ENCODE data around the gene CLDN6. TPM values are rescaled to one million over a fixed set of nuclear protein-coding genes. Genes with fewer than 3 reads are reported as not detected.
"Not testable (repeated sequence)": the region's sequence is repeated elsewhere in the genome, so short reads cannot be mapped to it uniquely, and the experiment has no call there.

Gene CLDN6
- total RNA-seq, 1 donor from 2014 or later: not detected

DNA sequence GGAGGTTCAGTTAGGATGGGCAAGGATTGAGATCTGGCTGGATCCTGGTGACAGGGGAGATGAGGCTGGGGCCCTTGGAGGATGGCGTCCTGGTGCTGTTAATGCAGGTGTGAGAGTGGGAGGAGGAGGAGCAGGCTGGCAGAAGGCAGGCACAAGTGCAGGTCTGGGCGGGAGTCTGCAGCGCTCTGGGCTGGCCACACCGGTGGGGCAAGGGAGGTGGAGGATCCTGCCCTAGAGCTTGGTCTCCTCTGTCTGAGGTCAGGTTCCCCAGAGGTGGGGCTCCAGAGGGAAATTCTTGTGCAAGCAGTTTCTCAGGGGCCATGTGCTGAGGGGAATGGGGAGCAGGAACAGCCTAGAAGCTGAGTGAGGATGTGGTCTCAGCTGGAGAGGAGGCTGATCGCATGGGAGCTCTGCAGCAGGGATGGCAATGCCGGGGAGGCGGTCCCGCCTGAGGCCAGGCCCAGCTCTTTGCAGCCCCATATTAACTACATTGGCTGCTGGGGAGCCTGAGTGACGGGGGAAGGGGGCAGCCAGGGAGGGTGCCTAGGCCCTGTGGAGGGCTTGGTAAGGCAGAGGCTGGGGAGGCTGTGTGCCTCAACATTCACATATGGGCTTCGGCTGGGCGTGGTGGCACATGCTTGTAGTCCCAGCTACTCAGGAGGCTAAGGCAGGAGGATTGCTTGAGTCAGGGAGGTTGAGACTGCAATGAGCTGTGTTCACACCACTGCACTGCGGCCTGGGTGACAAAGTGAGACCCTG lies 34.8 kb upstream of the CLDN6 start:
- DNase-seq (ENCODE audit: low spot score): not testable (repeated sequence)

DNA sequence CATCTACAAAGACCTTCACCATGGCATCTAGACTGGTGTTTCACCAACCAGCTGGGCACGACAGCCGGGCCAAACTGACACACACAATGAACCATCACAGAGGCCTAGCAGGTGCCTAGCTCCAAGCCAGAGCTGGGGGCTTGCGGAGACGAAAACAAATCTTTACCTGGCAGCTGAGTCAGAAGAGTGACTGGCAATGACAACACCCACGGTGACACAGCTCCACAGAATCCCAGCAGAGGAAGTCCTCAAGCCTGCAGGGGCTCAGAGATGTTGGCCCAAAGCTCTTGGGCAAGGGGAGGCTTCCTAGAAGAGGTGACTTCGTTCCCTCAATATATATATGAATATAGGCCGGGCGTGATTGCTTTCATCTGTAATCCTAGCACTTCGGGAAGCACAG lies 33.5 kb upstream of the CLDN6 start:
- DNase-seq (ENCODE audit: low spot score): no peak

GRCh38 chr16:3051009-3051408 lies 33.0 kb upstream of the CLDN6 start:
- DNase-seq (ENCODE audit: low spot score): no peak

DNA sequence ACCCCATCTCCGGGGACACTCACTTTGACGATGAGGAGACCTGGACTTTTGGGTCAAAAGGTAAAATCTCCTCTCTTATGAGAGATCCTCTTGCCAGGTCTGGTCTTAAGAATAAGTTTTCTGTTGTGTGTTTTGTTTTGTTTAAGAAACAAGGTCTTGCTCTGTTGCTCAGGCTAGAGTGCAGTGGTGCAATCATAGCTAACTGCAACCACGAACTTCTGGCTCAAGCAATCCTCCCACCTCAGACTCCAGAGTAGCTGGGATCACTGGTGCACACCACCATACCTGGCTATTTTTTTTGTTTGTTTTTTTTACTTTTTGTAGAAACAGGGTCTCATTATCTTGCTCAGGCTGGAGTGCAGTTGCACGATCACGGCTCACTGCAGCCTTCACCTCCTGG lies 32.5 kb upstream of the CLDN6 start:
- DNase-seq (ENCODE audit: low spot score): no peak

GRCh38 chr16:3049921-3050481 lies 32.0 kb upstream of the CLDN6 start:
- DNase-seq (ENCODE audit: low spot score): no peak

- no peak for DNase-seq (ENCODE audit: low spot score)
Observed at GRCh38 chr16:3047387-3047720, 29.4 kb upstream of the CLDN6 start.

GRCh38 chr16:3046641-3047386 lies 28.8 kb upstream of the CLDN6 start:
- no peak for DNase-seq (ENCODE audit: low spot score)

- no peak for DNase-seq (ENCODE audit: low spot score)
Observed at GRCh38 chr16:3045758-3046640, 28.0 kb upstream of the CLDN6 start, which contains the start of gene MMP25. Gene MMP25, plus strand, starts transcription at chr16:3046561. Its CDS starts 357 bp downstream, at chr16:3046918.

- no peak for DNase-seq (ENCODE audit: low spot score)
Observed at GRCh38 chr16:3044708-3045107, 26.7 kb upstream of the CLDN6 start.

GRCh38 chr16:3042376-3042775 lies 24.4 kb upstream of the CLDN6 start:
- DNase-seq (ENCODE audit: low spot score): no peak

- DNase-seq (ENCODE audit: low spot score): no peak
Observed at GRCh38 chr16:3038896-3039295, 20.9 kb upstream of the CLDN6 start.

GRCh38 chr16:3038256-3038655 lies 20.3 kb upstream of the CLDN6 start:
- DNase-seq (ENCODE audit: low spot score): no peak

DNA sequence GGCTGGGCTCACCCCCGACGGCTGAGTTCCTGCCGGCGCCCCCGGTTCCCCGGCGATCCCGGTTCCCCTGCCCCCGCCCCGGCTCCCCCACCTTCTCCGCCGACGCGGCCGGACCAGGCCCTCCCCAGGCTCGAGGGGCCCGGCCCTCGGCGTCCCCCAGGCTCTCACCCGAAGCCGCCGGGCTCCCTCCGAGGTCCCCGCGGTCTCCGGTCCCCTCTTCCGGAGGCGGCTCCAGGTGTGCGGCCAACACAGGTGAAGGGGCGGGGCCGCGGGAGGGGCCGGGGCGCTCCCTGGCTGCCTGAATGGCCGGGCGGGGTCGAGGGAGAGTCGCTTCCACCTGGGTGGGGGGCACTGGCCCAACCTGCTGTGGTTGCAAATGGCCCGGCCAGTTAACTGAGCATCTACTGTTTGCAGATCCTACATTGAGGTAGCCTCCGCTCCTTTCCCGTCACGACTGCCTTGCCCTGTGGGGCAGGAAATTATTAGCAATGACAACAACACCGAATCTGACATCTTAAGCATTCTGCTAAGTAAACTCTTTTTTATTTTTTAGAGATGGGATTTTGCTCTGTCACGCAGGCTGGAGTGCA lies 18.8 kb upstream of the CLDN6 start, which contains the start of gene BICDL2:
BICDL2 (minus strand) TSS at position 219 of the 590 bp plus-strand sequence. CDS start 1,448 bp downstream, outside the sequence.
- no peak for DNase-seq (ENCODE audit: low spot score)

DNA sequence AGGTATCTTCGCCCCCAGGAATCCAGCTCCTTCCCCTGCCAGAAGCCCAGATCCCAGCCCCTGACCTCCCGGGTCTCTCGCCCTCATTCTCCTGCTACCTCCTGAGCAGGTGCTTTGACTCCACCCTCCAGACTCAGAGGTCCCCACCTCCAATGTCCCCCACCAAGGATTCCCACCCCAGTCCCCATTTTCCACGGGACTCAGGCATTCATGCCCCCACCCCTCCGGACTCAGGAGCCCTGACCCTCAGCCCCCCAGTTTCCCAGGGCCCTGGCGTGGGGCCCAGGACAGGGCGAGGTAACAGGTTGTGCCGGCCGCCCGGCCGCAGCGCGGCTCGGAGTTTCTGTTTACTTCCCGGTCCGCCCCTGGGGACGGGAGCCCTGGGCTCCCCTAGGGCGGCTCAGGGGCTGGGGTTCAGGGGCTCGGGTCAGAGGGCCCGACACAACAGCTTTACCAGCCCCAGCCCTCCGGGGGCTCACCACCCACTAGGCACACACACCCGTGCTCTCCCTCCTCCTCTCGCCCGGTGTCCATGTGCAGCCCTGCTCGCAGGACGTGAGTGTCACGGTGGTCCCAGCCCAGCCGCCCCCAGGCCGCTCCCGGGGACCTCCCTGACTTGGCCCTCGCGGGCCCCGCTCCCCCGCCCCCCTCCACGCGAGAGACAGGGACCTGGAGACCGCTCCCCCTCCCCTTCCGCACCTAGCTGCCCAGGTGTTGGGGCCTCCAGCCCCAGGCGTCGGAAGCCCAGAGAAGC lies 18.2 kb upstream of the CLDN6 start:
- DNase-seq (ENCODE audit: low spot score): no peak

DNA sequence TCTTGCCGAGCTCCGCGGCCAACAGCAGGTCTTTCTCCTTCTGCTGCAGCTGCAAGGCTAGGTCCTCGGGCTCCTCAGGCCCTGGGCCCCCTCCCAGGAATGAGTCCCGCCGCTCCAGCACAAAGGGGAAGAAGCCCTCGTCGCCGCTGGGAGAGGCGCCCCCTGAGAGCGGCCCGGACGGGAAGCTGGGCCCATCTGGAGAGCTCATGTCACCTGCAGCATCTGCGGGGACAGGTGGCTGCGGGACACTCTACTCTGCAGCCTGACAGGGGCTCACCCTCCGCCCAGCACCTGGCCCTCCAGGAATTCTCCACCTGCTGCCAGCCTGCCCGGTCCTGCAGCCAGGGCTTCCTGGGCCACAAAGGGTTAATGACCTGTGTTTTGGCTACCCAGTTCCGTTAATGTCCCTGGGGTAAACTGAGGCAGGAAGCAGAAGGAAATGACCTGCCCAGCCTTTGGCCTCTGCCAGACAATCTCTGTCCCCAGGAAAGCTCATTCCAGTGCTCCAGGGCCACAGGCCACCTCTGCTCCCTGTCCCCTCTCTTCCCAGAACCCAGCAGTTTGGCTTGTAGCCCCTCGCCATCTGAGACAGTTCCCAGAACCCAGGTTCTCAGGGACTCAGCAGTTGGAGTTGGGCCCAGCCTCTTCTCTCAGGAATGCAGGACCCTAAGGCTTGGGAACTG lies 17.4 kb upstream of the CLDN6 start:
- DNase-seq (ENCODE audit: low spot score): no peak

DNA sequence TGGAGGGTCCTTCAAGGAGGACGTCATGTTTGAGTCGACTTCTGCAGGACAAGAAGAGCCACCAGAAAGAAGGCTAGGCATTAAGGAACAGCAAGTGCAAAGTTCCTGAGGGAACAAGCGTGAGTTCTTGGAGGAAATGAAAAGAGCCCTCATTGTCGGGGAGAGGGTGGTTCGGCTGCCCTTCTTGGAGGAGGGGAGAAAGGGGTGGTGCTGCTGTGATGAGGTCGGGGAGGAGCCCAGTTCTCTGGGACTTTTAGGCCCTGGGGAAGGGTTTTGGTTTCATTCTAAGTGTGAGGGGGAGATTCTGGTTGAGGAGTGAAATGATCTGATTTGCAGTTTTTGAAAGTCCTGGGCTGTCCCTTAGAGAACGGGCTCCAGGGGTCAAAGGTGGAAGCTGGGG lies 14.6 kb upstream of the CLDN6 start:
- DNase-seq (ENCODE audit: low spot score): no peak

GRCh38 chr16:3030222-3031212 lies 12.5 kb upstream of the CLDN6 start:
- no peak for DNase-seq (ENCODE audit: low spot score)

DNA sequence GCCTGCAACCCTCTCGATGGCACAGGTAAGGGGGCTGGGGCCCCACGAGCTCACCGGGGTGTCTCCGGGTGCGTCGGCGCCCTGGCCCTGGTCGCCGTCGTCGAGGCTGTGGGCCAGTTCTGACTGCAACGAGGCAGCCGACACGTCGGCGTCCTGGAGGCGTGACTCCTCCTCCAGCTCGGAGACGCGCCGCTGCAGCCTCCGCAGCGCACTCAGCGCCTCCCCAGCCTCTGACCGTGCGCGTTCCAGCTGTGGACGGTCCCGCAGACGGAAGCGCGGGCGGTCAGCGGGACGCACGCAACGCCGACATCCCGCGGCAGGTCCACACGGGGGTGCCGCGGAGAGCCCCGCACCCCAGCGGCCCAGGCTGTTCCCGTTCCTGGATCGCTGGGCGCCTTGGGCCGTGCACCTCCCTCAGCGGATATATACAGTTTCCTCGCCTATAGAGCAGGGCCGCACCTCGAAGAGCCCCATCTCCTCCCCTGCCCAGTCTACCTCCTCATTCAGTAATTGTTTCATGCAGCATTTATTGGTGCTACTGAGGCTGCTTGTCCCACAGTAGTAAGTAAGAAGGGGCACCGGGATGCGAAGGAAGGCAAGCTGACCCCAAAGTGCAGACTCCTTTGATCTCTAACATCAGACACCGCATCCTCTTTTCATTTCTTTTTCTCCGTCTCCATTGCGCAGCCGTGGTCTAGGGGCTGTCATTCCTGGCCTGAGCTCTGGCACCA lies 11.7 kb upstream of the CLDN6 start:
- no peak for DNase-seq (ENCODE audit: low spot score)

Measured in mesenteric fat pad (tissue), 1 donor.